ENCODE data around the gene CRY1.
"Not testable (repeated sequence)": the region's sequence is repeated elsewhere in the genome, so short reads cannot be mapped to it uniquely, and the experiment has no call there.

Gene CRY1

GRCh38 chr12:107057071-107057834 is 36.1 kb downstream of the CRY1 start:
- DNase-seq: no peak

- DNase-seq: no peak
Observed at GRCh38 chr12:107053709-107054108, 39.6 kb downstream of the CRY1 start.

GRCh38 chr12:107045186-107045585 is 48.2 kb downstream of the CRY1 start:
- DNase-seq: no peak

DNA sequence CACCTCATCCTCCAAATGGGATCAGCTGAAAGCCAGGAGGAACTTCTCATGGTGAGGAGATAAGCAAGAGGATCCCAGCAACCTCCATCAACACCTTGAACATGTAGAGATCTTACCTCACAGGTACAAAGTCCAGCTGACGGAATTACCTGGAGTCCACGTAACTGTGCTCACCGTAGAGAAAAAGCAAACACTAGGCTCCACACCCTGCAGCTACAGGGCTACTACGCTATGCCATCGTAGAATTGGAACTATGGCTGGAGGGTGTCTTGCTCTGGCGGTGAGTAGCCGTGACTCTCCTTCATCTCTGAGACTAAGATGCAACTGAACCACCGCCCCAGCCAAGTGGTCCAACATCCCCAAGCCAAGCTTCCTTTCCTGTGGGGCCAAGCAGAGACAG is 50.5 kb downstream of the CRY1 start:
- DNase-seq: no peak

- no peak for DNase-seq
Observed at GRCh38 chr12:107035733-107036132, 57.6 kb downstream of the CRY1 start.

DNA sequence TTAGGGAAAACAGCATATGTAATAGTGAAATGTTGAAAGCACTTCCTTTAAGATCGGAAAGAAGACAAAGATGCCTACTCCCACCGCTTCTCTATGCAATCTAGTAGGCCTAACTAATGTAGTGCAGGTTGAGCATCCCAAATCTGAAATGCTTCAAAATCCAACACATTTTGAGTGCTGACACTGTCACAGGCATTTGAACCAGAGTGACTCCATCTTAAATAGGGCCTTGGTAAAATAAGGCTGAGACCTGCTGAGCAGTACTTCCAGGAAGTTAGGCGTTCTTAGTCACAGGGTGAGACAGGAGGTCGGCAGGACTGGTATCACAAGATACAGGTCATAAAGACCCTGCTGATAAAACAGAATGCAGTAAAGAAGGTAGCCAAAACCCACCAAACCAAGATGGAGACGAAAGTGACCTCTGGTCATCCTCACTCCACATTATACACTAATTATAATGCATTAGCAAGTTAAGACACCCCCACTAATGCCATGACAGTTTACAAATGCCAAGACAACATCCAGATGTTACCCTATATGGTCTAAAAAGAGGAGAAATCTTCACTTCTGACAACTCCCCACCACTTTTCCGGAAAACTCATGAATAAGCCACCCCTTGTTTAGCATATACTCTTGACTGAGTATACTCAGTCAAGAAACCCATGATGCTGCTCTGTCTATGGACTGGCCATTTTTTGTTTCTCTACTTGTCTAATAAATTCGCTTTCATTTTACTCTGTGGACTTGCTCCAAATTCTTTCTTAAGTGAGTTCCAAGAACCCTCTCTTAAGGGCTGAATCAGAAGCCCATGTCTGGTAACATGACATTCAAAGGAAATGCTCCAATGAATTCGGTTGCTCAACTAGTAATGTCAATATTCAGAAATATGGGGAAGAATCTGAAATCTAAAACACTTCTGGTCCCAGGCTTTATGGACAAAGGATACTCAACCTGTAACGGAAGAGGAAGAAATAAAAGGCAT is 59.3 kb downstream of the CRY1 start:
- DNase-seq: no peak

DNA sequence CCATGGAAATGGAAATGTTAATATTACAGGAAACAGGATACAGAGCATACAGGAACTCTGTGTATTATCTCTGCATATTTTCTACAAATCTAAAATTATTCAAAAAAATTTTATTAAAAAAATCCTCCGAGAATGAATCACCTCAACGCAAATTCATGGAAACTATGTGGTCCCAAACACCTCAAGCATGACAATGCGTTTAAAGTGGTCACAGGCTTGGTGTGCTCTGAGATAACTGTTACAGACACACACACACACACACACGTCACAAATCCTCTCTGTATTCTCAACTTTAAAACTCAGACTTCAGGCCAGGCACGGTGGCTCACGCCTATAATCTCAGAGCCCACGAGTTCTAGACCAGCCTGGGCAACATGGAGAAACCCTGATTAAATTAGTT is 61.1 kb downstream of the CRY1 start:
- no peak for DNase-seq

GRCh38 chr12:107031061-107031460 is 62.3 kb downstream of the CRY1 start:
- no peak for DNase-seq

DNA sequence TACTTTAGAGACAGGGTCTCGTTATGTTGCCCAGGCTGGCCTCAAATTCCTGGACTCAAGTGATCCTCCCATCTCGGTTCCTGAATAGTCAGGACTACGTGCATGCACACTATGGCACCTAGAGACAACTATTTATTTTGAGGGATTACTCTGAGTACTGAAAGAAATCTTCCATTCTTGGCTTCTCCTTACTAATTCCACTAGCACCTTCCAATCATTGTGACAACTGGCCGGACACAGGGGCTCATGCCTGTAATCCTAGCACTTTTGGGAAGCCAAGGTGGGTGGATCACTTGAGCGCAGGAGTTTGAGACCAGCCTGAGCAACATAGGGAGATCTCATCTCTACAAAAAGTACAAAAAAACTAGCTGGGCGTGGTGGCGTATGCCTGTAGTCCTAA is 64.3 kb downstream of the CRY1 start:
- DNase-seq: no peak

DNA sequence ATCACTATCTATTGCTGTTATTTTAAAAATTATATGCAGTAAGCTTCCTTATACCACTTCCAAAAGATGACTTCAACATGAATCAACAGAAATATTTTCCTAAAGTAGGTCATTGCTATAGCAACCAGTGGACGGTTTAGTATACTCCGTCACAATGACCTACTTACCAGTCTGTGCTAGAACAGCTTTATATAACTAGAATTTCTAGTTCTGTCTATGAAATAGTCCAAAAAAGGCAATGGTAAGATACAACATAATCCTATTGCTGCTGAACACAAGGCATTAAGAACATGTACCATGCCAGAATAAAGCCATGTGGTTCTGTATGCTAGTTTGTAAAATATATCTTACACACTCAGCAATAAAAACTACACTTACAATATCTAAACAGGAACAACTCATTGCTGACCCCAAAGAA is 65.7 kb downstream of the CRY1 start:
- DNase-seq: no peak

DNA sequence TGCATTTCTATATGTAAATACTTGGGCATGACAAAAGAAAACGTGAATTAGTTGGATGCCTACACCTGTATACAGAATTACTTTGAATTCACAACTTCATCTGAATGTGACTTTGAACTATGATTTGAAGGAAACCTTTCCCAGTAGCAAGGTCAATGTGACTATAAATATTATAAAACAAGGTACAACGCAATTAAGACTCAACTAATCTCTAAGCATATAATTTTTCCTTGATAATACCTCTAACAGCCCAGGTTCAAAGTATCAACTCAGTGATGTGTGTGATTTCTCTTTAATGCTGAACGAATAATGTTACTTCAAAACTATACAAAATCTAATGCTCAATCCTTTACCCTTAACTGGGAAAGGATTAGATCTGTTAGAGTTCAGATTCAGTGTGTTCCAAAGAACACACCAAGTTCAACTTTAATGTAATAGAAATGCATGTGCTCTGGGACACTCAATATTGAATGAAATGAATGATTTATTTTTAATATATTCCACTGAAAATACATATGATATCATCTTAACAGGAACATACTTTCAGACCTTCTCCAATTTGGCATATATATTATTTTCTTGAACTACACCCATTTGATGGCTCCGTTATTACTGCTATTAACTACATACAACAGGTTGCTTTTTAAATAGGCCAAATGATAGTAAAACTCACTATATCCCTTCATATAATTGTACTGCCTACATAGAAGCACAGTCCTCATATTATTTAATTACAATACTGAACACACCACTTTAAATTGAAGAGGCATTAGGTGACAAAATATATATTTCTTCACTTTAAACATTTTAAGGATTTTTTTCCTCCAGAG is 66.3 kb downstream of the CRY1 start:
- DNase-seq: no peak

DNA sequence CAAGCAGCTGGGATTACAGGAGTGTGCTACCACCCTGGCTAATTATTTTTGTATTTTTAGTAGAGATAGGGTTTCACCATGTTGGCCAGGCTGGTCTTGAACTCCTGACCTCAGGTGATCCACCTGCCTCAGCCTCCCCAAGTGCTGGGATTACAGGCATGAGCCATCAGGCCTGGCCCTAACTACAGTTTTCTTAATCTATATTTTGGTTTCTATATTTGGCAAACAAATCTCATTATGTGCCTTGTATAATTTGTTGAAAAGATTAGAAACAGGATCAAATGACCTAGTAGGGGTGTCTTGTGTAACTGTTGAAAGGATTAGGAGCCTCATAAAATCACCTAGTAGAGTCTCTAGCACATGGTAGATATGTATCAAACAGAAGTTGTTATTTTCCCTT is 67.0 kb downstream of the CRY1 start:
- not testable (repeated sequence) for DNase-seq

GRCh38 chr12:107025671-107026070 is 67.7 kb downstream of the CRY1 start:
- DNase-seq: no peak

- no peak for DNase-seq
Observed at GRCh38 chr12:107019546-107019945, 73.8 kb downstream of the CRY1 start.

GRCh38 chr12:107017042-107017441 is 76.3 kb downstream of the CRY1 start:
- DNase-seq: no peak

DNA sequence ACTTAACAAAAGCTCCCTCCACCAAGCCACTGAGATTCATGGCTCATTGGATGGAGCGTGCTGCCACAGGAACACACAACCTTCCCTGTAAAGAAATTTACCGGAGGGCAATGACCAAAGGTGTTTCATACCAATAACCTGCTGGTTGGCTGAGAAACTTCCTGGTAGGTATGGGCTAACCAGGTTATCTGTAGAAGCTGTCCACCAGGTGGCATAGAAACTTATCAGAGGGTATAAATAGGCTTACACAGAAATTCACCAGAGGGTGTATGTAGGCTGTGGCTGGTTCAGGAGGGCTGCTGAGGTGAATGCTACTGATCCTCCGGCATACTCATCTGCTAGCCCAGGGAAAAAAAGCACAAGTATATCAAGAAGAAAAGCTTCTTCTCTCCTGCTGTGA is 79.3 kb downstream of the CRY1 start:
- peak; percentile 14 for DNase-seq

DNA sequence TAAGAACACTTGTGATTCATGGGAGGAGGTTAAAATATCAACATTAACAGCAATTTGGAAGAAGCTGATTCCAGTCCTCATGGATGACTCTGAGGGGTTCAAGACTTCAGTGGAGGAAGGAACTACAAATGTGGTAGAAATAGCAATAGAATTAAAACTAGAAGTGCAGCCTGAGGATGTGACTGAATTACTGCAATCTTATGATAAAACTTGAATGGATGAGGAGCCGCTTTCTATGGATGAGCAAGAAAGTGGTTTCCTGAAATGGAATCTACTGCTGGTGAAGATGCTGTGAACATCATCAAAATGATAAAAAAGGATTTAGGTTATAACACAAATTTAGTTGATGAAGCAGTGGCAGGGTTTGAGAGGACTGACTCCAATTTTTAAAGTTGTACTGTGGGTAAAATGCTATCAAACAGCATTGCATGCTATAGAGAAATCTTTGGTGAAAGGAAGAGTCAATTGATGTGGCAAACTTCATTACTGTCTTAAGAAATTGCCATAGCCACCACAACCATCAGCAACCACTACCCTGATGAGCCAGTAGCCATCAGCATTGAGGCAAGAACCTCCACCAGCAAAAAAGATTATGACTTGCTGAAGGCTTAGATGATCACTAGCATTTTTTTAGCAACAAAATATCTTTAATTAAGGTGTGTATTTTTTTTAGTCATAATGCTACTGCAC is 80.5 kb downstream of the CRY1 start:
- DNase-seq: no peak

DNA sequence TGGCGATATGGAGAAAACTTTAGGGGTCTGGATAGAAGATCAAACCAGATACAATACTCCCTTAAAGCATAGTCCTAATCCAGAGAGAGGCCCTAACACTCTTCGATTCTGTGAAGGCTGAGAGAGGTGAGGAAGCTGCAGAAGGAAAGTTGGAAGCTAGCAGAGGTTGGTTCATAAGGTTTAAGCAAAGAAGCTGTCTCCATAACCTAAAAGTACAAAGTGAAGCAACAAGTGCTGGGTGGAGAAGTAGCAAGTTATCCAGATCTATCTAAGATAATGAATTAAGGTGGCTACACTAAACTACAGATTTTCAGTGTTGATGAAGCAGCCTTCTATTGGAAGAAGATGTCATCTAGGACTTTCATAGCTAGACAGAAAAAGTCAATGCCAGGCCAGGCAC is 81.8 kb downstream of the CRY1 start:
- no peak for DNase-seq

- DNase-seq: peak; percentile 13
Observed at GRCh38 chr12:107007411-107007810, 85.9 kb downstream of the CRY1 start.

DNA sequence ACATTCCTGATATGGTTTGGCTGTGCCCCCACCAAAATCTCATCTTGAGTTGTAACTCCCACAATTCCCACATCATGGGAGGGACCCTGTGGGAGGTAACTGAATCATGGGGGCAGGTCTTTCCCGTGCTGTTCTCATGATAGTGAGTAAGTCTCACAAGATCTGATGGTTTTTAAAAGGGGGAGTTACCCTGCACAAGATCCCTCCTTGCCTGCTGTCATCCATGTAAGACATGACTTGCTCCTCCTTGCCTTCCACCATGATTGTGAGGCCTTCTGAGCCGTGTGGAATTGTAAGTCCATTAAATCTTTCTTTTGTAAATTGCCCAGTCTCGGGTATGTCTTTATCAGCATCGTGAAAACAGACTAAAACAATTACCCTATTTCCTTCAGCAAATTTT is 90.7 kb downstream of the CRY1 start:
- not testable (repeated sequence) for DNase-seq

DNA sequence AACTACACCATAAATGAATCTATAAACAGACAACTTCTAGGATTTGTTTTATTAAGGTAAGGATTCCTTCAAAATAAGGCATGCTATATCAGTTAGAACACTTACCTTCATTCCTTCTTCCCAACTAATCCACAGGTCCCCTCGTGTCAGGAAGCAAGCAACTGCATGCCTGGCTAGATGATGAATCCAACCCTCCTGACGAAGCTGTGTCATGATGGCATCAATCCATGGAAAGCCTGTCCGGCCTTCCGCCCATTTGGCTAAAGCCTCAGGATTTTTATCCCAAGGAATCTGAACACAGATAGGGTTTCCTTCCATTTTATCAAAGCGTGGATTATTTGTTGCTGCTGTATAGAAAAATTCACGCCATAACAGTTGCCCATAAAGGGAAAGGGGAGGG is 93.9 kb downstream of the CRY1 start:
- DNase-seq: no peak

- DNase-seq: no peak
Observed at GRCh38 chr12:106997916-106998315, 95.4 kb downstream of the CRY1 start.
